Colonic mucosa (tissue), 4 donors: ENCODE measurements around the gene EPB41L4A. TPM values are rescaled to one million over a fixed set of nuclear protein-coding genes. Genes with fewer than 3 reads are reported as not detected.

Experiments used
- DNase-seq: peaks from one replicate; pipeline ENCODE4 v3.0.0-alpha.2; 2020
- H3K27ac ChIP-seq: fragments of 200-600 bp; one replicate; pipeline ENCODE4 v1.8.0; 2021
- H3K27me3 ChIP-seq: fragments of 200-600 bp; one replicate; pipeline ENCODE4 v1.8.0; 2021
- H3K36me3 ChIP-seq: fragments of 200-600 bp; one replicate; pipeline ENCODE4 v1.8.0; 2021
- H3K4me1 ChIP-seq: fragments of 200-600 bp; one replicate; pipeline ENCODE4 v1.8.0; 2021; ENCODE audit warnings: mild to moderate bottlenecking
- H3K4me3 ChIP-seq: fragments of 200-600 bp; one replicate; pipeline ENCODE4 v1.8.0; 2021
- H3K9ac ChIP-seq, 2 donors: one replicate each; pipeline ENCODE4 v1.7.0; 2013; ENCODE audit warnings: control low read depth in 2 of 2, low read depth in 2 of 2, low read length in 2 of 2
- H3K9me3 ChIP-seq: fragments of 200-600 bp; one replicate; pipeline ENCODE4 v1.8.0; 2021
- CTCF ChIP-seq: fragments of 200-600 bp; IDR thresholded peaks from one replicate; pipeline ENCODE4 v1.8.0; 2022; ENCODE audit warnings: antibody characterized with exemption, mild to moderate bottlenecking
- intact Hi-C: fragments of 100-400 bp; cut with DNase I; formaldehyde crosslinking; loops from one replicate; pipeline ENCODE4 v1.14.1; 2022
- total RNA-seq, 2 donors: library from RNA; stranded (reverse); fragmentation: NEBNext Ultra II Directional in 1 of 2; extraction: Animal tissue kit (Norgen Biotek cat#: 25700) in 1 of 2; gene quantifications; one replicate each; pipeline ENCODE4 v1.2.1, GENCODE V29; 2021
- donor health status: healthy.
- donor health status: DM: no; HTN: no; CAD: no.
- donor health status: DM: no; HTN: no; CAD: no.

The EPB41L4A gene
- total RNA-seq, 2 donors from 2014 or later: 10.1 to 18.0 TPM

GRCh38 chr5:112119969-112120368 is 299.1 kb downstream of the EPB41L4A start:
- Histone ChIP-seq H3K27me3 (no peaks in the 10 kb centered on the region), H3K4me3 (no peak overlapping the region), H3K27ac (no peak overlapping the region), H3K4me1 (no peaks in the 10 kb centered on the region), H3K9me3 (no peaks in the 10 kb centered on the region), H3K36me3 (no peaks in the 10 kb centered on the region), H3K9ac (no peak overlapping the region)
- TF ChIP-seq CTCF: no peak
- intact Hi-C loops: no loop called here
- DNase-seq: no peak

GRCh38 chr5:112119508-112119907 is 299.6 kb downstream of the EPB41L4A start:
- Histone ChIP-seq H3K4me3 (no peak overlapping the region), H3K9me3 (no peaks in the 10 kb centered on the region), H3K4me1 (no peaks in the 10 kb centered on the region), H3K36me3 (no peaks in the 10 kb centered on the region), H3K27me3 (no peaks in the 10 kb centered on the region), H3K9ac (no peak overlapping the region), H3K27ac (no peak overlapping the region)
- no peak for DNase-seq
- no peak for TF ChIP-seq CTCF
- intact Hi-C loops: no loop called here

- no peaks in the 10 kb centered on the region for H3K4me1 ChIP-seq
- H3K36me3 ChIP-seq: no peaks in the 10 kb centered on the region
- H3K27me3 ChIP-seq: no peaks in the 10 kb centered on the region
- no peak overlapping the region for H3K9ac ChIP-seq
- H3K9me3 ChIP-seq: no peaks in the 10 kb centered on the region
- DNase-seq: no peak
- intact Hi-C loops: no loop called here
- TF ChIP-seq CTCF: no peak
- H3K27ac ChIP-seq: no peak overlapping the region
- H3K4me3 ChIP-seq: no peak overlapping the region
Measured at GRCh38 chr5:112117551-112117950, 301.5 kb downstream of the EPB41L4A start.

GRCh38 chr5:112116371-112116770 is 302.7 kb downstream of the EPB41L4A start:
- no peak for DNase-seq
- H3K9me3 ChIP-seq: no peaks in the 10 kb centered on the region
- H3K4me3 ChIP-seq: no peak overlapping the region
- intact Hi-C loops: no loop called here
- no peak overlapping the region for H3K27ac ChIP-seq
- no peak for TF ChIP-seq CTCF
- H3K4me1 ChIP-seq: no peaks in the 10 kb centered on the region
- no peaks in the 10 kb centered on the region for H3K27me3 ChIP-seq
- no peak overlapping the region for H3K9ac ChIP-seq
- H3K36me3 ChIP-seq: no peaks in the 10 kb centered on the region

- DNase-seq: no peak
- TF ChIP-seq CTCF: no peak
- no peaks in the 10 kb centered on the region for H3K36me3 ChIP-seq
- H3K9me3 ChIP-seq: no peaks in the 10 kb centered on the region
- no peaks in the 10 kb centered on the region for H3K4me1 ChIP-seq
- H3K27me3 ChIP-seq: no peaks in the 10 kb centered on the region
- no peak overlapping the region for H3K4me3 ChIP-seq
- H3K27ac ChIP-seq: no peak overlapping the region
- intact Hi-C loops: no loop called here
- H3K9ac ChIP-seq: no peak overlapping the region
Measured at GRCh38 chr5:112113565-112113964, 305.5 kb downstream of the EPB41L4A start.
